ENCODE results near the gene ABHD1. TPM values are rescaled to one million over a fixed set of nuclear protein-coding genes. Genes with fewer than 3 reads are reported as not detected.

The ABHD1 gene
- total RNA-seq, 1 donor from 2014 or later: 0.51 TPM

DNA sequence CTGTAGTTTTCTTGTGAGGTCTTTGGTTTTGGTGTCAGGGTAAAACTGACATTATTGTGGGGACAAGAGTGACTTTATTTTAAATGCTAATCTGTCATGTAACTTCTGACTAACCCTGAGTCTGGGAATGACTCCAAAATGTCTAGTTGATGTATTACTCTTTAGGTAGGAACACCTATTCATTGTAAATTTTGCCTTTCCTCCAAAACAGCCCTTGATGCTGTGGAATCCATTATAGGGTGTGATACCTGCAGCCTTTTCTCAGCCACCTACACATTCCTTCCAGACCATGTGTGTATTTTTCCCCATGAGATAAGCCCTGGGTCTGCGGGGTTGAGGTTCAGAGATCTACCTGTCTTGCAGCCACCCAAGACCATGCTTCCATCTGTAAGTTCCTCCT is 19.7 kb downstream of the ABHD1 start:
- Mint-ChIP-seq H3K27ac (no peak overlapping the region), H3K27me3 (peaks cover 26% of the 10 kb centered on the region), H3K36me3 (no peaks in the 10 kb centered on the region)

GRCh38 chr2:27145682-27146081 is 22.1 kb downstream of the ABHD1 start:
- no peak for TF ChIP-seq CTCF (conservative IDR thresholded peaks at IDR 0.05)

More for the DNA sequence above, 19.7 kb downstream of the ABHD1 start:
- no peaks in the 10 kb centered on the region for H3K4me1 Mint-ChIP-seq (ENCODE audit: unreplicated experiment)
- DNase-seq (ENCODE audit: extremely low spot score, unreplicated experiment): no peak
- H3K4me3 Mint-ChIP-seq: no peak overlapping the region
- peaks cover 6% of the 10 kb centered on the region for H3K9me3 Mint-ChIP-seq
- no peak for TF ChIP-seq CTCF (conservative IDR thresholded peaks at IDR 0.05)

GRCh38 chr2:27147935-27148334 is 24.3 kb downstream of the ABHD1 start:
- H3K9me3 Mint-ChIP-seq: peaks cover 4% of the 10 kb centered on the region
- peaks cover 15% of the 10 kb centered on the region for H3K27me3 Mint-ChIP-seq
- no peak overlapping the region for H3K4me3 Mint-ChIP-seq
- H3K4me1 Mint-ChIP-seq (ENCODE audit: unreplicated experiment): no peaks in the 10 kb centered on the region
- no peak overlapping the region for H3K27ac Mint-ChIP-seq
- TF ChIP-seq CTCF (conservative IDR thresholded peaks at IDR 0.05): no peak
- no peak for DNase-seq (ENCODE audit: extremely low spot score, unreplicated experiment)
- no peaks in the 10 kb centered on the region for H3K36me3 Mint-ChIP-seq

More at GRCh38 chr2:27145682-27146081, 22.1 kb downstream of the ABHD1 start:
- H3K4me3 Mint-ChIP-seq: no peak overlapping the region
- H3K27ac Mint-ChIP-seq: no peak overlapping the region
- H3K27me3 Mint-ChIP-seq: peaks cover 19% of the 10 kb centered on the region
- H3K9me3 Mint-ChIP-seq: peaks cover 6% of the 10 kb centered on the region
- no peaks in the 10 kb centered on the region for H3K36me3 Mint-ChIP-seq
- H3K4me1 Mint-ChIP-seq (ENCODE audit: unreplicated experiment): no peaks in the 10 kb centered on the region
- DNase-seq (ENCODE audit: extremely low spot score, unreplicated experiment): no peak

DNA sequence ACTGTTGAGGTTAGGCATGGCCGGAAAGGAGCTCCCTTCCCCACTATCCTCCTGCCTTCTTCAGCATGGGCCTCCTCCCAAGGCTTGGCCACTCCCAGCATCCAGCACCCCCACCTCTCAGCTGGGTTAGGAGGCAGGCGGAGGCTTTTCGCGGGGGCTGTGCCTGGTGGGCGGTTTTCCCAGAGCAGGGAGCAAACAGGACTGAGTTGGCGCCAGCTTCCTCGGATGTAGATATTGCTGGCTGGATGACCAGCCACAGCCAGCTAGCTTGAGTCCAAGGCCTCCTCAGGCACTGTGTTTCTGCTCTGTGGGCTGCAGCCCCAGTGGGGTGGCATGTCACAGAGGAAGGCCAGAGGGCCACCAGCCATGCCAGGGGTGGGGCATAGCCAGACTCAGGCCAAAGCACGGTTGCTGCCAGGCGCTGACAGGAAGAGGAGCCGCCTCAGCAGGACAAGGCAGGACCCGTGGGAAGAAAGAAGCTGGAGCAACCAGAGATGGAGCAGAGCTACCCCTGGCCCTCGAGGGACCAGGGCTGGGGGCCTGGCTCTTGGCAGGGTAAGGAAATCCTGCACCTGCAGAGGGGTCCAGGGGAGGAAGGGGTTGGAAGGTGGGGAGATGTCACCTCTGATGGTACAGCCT is 25.3 kb downstream of the ABHD1 start, which contains the start of gene TCF23:
TCF23 (plus strand) TSS at position 204 of the 639 bp plus-strand sequence; CDS start at position 334, 130 bp downstream.
- Mint-ChIP-seq H3K27me3 (peaks cover 5% of the 10 kb centered on the region), H3K9me3 (no peaks in the 10 kb centered on the region), H3K36me3 (no peaks in the 10 kb centered on the region), H3K4me3 (no peak within 1 kb of the TSS), H3K4me1 (ENCODE audit: unreplicated experiment) (no peaks in the 10 kb centered on the region), H3K27ac (no peak within 1 kb of the TSS)
- TF ChIP-seq CTCF (conservative IDR thresholded peaks at IDR 0.05): no peak
- no peak for DNase-seq (ENCODE audit: extremely low spot score, unreplicated experiment)

- no peaks in the 10 kb centered on the region for H3K9me3 Mint-ChIP-seq
- no peaks in the 10 kb centered on the region for H3K4me1 Mint-ChIP-seq (ENCODE audit: unreplicated experiment)
- no peak for DNase-seq (ENCODE audit: extremely low spot score, unreplicated experiment)
- no peaks in the 10 kb centered on the region for H3K36me3 Mint-ChIP-seq
- H3K27ac Mint-ChIP-seq: no peak overlapping the region
- peaks cover 4% of the 10 kb centered on the region for H3K27me3 Mint-ChIP-seq
- H3K4me3 Mint-ChIP-seq: no peak overlapping the region
- no peak for TF ChIP-seq CTCF (conservative IDR thresholded peaks at IDR 0.05)
Observed at GRCh38 chr2:27149570-27150405, 26.2 kb downstream of the ABHD1 start.

Measured in type B pancreatic cell (in vitro differentiated cells).